ENCODE results near the gene SWI5. TPM values are rescaled to one million over a fixed set of nuclear protein-coding genes. Genes with fewer than 3 reads are reported as not detected.

SWI5 gene
- total RNA-seq, 4 donors from 2014 or later = 18.3 to 27.2 (median 23.5) TPM

DNA sequence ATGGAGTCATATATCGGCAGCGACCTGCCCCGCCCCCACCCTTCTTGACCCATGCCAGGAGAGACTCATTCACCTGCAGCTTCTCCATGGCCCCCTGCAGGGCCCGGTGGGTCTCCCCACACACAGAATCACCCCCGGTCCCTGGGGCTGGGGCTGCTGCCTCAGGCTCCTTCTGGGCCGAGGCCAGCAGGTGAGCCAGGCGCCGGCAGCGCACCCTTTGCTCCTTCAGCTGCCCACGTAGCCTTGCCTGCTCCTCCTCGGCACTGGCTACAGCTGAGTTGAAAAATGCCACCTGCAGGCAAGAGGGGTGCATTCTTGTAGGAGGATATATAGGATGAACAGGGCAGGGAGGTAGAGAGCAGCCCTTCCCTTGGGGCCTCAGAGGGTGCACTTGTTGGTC, 18.2 kb upstream of the SWI5 start:
- Histone ChIP-seq H3K27me3 (no peaks in the 10 kb centered on the region), H3K27ac (no peak overlapping the region), H3K4me3 (no peak overlapping the region), H3K4me1 (no peaks in the 10 kb centered on the region), H3K9me3 (no peaks in the 10 kb centered on the region), H3K36me3 (peaks cover 0 to 69% (median 0%) of the 10 kb centered on the region in 3 donors)
- no peak for DNase-seq
- TF ChIP-seq CTCF (IDR thresholded peaks at IDR 0.05) (no peak), POLR2A (IDR thresholded peaks at IDR 0.05) (no peak)

GRCh38 chr9:128258326-128258725, 17.8 kb upstream of the SWI5 start:
- no peaks in the 10 kb centered on the region for H3K27me3 ChIP-seq
- no peak for TF ChIP-seq CTCF (IDR thresholded peaks at IDR 0.05)
- no peak for TF ChIP-seq POLR2A (IDR thresholded peaks at IDR 0.05)
- H3K4me1 ChIP-seq = no peaks in the 10 kb centered on the region
- H3K27ac ChIP-seq = no peak overlapping the region
- no peak overlapping the region for H3K4me3 ChIP-seq
- peaks cover 0 to 73% (median 0%) of the 10 kb centered on the region in 3 donors for H3K36me3 ChIP-seq
- H3K9me3 ChIP-seq = no peaks in the 10 kb centered on the region
- no peak for DNase-seq

DNA sequence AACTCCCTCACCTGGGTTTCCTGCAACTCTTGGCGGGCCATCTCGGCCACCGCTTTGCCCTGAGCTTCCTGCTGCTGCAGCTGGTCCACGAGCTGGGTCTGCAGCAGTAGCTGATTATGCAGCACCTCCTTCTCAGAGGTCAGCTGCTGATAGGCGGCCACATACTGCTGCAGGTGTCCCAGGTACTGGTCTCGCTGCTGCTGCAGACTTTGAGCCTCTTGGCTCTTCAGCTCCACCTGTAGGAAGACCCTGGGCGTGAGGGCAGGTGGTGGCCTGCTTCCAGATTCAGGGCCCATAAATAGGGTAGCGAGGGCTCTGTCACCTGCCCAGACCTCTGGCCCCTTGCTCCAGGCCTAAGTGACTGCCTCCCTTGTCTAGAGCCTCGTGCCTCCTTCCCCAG, 16.9 kb upstream of the SWI5 start:
- no peak for DNase-seq
- no peak overlapping the region for H3K4me3 ChIP-seq
- peaks cover 0 to 82% (median 0%) of the 10 kb centered on the region in 3 donors for H3K36me3 ChIP-seq
- no peaks in the 10 kb centered on the region for H3K27me3 ChIP-seq
- no peaks in the 10 kb centered on the region for H3K9me3 ChIP-seq
- H3K27ac ChIP-seq = no peak overlapping the region
- TF ChIP-seq CTCF (IDR thresholded peaks at IDR 0.05) = peak in 2 of 6 experiments; percentile 18 to 20
- no peak for TF ChIP-seq POLR2A (IDR thresholded peaks at IDR 0.05)
- H3K4me1 ChIP-seq = no peaks in the 10 kb centered on the region

- Histone ChIP-seq H3K27me3 (no peaks in the 10 kb centered on the region), H3K4me3 (no peak overlapping the region), H3K4me1 (no peaks in the 10 kb centered on the region), H3K36me3 (peaks cover 0 to 93% (median 0%) of the 10 kb centered on the region in 3 donors), H3K9me3 (no peaks in the 10 kb centered on the region), H3K27ac (no peak overlapping the region)
- no peak for DNase-seq
- no peak for TF ChIP-seq CTCF (IDR thresholded peaks at IDR 0.05)
- TF ChIP-seq POLR2A (IDR thresholded peaks at IDR 0.05) = no peak
These were observed 15.7 kb upstream of the SWI5 start for GRCh38 chr9:128260340-128260739.

- no peak for DNase-seq
- H3K27ac ChIP-seq = no peak overlapping the region
- H3K9me3 ChIP-seq = no peaks in the 10 kb centered on the region
- no peaks in the 10 kb centered on the region for H3K4me1 ChIP-seq
- peaks cover 0 to 98% (median 0%) of the 10 kb centered on the region in 3 donors for H3K36me3 ChIP-seq
- no peaks in the 10 kb centered on the region for H3K27me3 ChIP-seq
- H3K4me3 ChIP-seq = no peak overlapping the region
- TF ChIP-seq POLR2A (IDR thresholded peaks at IDR 0.05) (no peak), CTCF (IDR thresholded peaks at IDR 0.05) (no peak)
These were observed 13.4 kb upstream of the SWI5 start for GRCh38 chr9:128262687-128263086.

DNA sequence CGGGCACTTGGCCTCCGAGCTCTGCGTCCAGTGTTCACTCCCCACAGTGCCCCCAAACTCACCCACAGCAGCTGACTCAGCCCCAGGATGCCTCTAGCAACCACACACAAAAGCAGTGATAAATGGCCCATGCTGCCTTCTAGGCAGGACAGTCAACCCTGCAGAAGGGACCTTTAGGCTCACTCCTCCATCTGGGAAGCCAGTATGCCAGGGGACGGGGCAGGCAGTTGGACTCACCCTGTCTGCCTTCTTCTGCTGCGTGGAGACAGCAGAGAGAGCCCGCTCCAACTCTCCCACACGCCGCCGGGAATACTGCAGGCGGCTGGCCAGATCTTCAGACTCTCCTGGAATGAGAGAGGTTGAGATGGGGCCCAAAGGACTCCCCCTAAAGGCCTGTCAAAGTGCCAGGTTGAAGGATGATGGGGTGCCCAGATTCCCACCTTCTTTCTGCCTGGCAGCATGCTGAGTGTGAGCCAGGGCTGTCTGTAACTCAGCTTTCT, 10.7 kb upstream of the SWI5 start:
- no peaks in the 10 kb centered on the region for H3K9me3 ChIP-seq
- H3K27me3 ChIP-seq = no peaks in the 10 kb centered on the region
- DNase-seq = no peak
- peaks cover 0 to 81% (median 0%) of the 10 kb centered on the region in 3 donors for H3K36me3 ChIP-seq
- H3K4me1 ChIP-seq = no peaks in the 10 kb centered on the region
- TF ChIP-seq CTCF (IDR thresholded peaks at IDR 0.05) (no peak), POLR2A (IDR thresholded peaks at IDR 0.05) (no peak)
- no peak overlapping the region for H3K4me3 ChIP-seq
- H3K27ac ChIP-seq = no peak overlapping the region

Data from Peyer's patch (tissue), 4 donors.